Right lobe of liver (tissue), 6 donors: ENCODE results near the gene RPUSD3. TPM values are rescaled to one million over a fixed set of nuclear protein-coding genes. Genes with fewer than 3 reads are reported as not detected.
A peak's percentile ranks its signal among the peaks of the same experiment; 100 is the strongest.
"Not testable (repeated sequence)": the region's sequence is repeated elsewhere in the genome, so short reads cannot be mapped to it uniquely, and the experiment has no call there.

Experiments used
- ATAC-seq, 4 donors: fragments of 200-7000 bp; cut with Tn5 transposase; one replicate each; pipeline ENCODE4 v1.9.1; 2020; ENCODE audit warnings: mild to moderate bottlenecking in 4 of 4, moderate library complexity in 4 of 4
- DNase-seq, 3 donors: peaks; one replicate each; pipeline ENCODE4 v3.0.0-alpha.2; 2020
- H3K27ac ChIP-seq, 3 donors: fragments of 200-600 bp; one replicate each; pipeline ENCODE4 v1.8.0; 2022
- H3K27me3 ChIP-seq, 2 donors: fragments of 200-600 bp; one replicate each; pipeline ENCODE4 v1.8.0; 2022
- H3K36me3 ChIP-seq, 4 donors: fragments of 200-600 bp; sonication (generic) in 1 of 4; one replicate each; pipeline versions ENCODE4 v1.5.1 to v1.8.0; 2017 to 2022; ENCODE audit warnings: control low read depth in 1 of 4
- H3K4me1 ChIP-seq, 4 donors: fragments of 200-600 bp; sonication (generic) in 1 of 4; one replicate each; pipeline versions ENCODE4 v1.5.1 to v1.8.0; 2017 to 2022; ENCODE audit warnings: control low read depth in 1 of 4
- H3K4me3 ChIP-seq, 3 donors: fragments of 200-600 bp; one replicate each; pipeline ENCODE4 v1.8.0; 2022
- H3K9me3 ChIP-seq, 4 donors: fragments of 200-600 bp; sonication (generic) in 1 of 4; one replicate each; pipeline versions ENCODE4 v1.5.1 to v1.8.0; 2017 to 2022; ENCODE audit warnings: control low read depth in 1 of 4
- CTCF ChIP-seq, 4 donors: fragments of 200-600 bp in 3 of 4; fragments of 450-650 bp in 1 of 4; IDR thresholded peaks; one replicate each; pipeline versions ENCODE4 v1.5.1 to v1.8.0; 2016 to 2022; ENCODE audit warnings: antibody characterized with exemption in 4 of 4, mild to moderate bottlenecking in 2 of 4
- POLR2A ChIP-seq: fragments of 450-650 bp; IDR thresholded peaks from one replicate; pipeline ENCODE4 v1.6.1; 2017; ENCODE audit warnings: antibody characterized with exemption, mild to moderate bottlenecking
- WGBS: methylation state at CpG from one replicate; pipeline ENCODE4 v1.1.6; 2018; ENCODE audit warnings: low coverage, low lambda C conversion rate; ENCODE audit not compliant: insufficient coverage; ENCODE audit errors: missing lambda C conversion rate; 5-methylcytosine and 5-hydroxymethylcytosine counted together
- intact Hi-C, 2 donors: fragments of 100-400 bp; cut with DNase I; formaldehyde crosslinking; loops; one replicate each; pipeline versions ENCODE4 v1.11.2 to v1.14.1; 2022
- total RNA-seq, 6 experiments: library from RNA; depleted of rRNA in 2 of 6; stranded (reverse); fragments of >200 nt in 2 of 6; fragmentation: NEBNext Ultra II Directional in 3 of 6; extraction: Animal tissue kit (Norgen Biotek cat#: 25700) in 3 of 6; gene quantifications; one replicate each; pipeline versions ENCODE4 v1.1.0 to v1.2.4, GENCODE V29; 2016 to 2023
- donor health status: DM: no; HTN: yes; CAD: no.
- donor health status: DM: no; HTN: no; CAD: no.
- donor health status: DM: no; HTN: no; CAD: no.
- donor health status: DM: no; HTN: yes; CAD: no.
- donor health status: DM: no; HTN: yes; CAD: no.

RPUSD3 gene
- total RNA-seq, 6 experiments from 2014 or later = 15.8 to 34.6 (median 22.4) TPM

- no peaks in the 10 kb centered on the region for H3K27me3 ChIP-seq
- no peak for ATAC-seq
- H3K4me1 ChIP-seq = no peaks in the 10 kb centered on the region
- no peaks in the 10 kb centered on the region for H3K9me3 ChIP-seq
- H3K27ac ChIP-seq = no peak overlapping the region
- DNase-seq = no peak
- intact Hi-C loops = no loop called here
- TF ChIP-seq CTCF (IDR thresholded peaks at IDR 0.05) (no peak), POLR2A (no peak)
- WGBS = 100% methylated on average over 1 of the region's 12 CpGs
- no peaks in the 10 kb centered on the region for H3K36me3 ChIP-seq
- no peak overlapping the region for H3K4me3 ChIP-seq
These were observed 23.3 kb upstream of the RPUSD3 start for GRCh38 chr3:9867106-9867505.

GRCh38 chr3:9866639-9867038 is 22.8 kb upstream of the RPUSD3 start:
- Histone ChIP-seq H3K27me3 (no peaks in the 10 kb centered on the region), H3K4me3 (no peak overlapping the region), H3K27ac (no peak overlapping the region), H3K4me1 (no peaks in the 10 kb centered on the region), H3K36me3 (no peaks in the 10 kb centered on the region), H3K9me3 (no peaks in the 10 kb centered on the region)
- DNase-seq = no peak
- intact Hi-C loops = no loop called here
- TF ChIP-seq POLR2A = no peak
- TF ChIP-seq CTCF (IDR thresholded peaks at IDR 0.05) = no peak
- no peak for ATAC-seq
- WGBS = 84% methylated on average over 5 of the region's 8 CpGs

GRCh38 chr3:9865125-9865637 is 21.4 kb upstream of the RPUSD3 start:
- H3K36me3 ChIP-seq, H3K4me1 ChIP-seq, H3K27me3 ChIP-seq, H3K4me3 ChIP-seq, DNase-seq, H3K9me3 ChIP-seq, intact Hi-C loops, ATAC-seq, H3K27ac ChIP-seq: not testable (repeated sequence)
- 88% methylated on average over 8 of the region's 10 CpGs for WGBS

GRCh38 chr3:9864200-9864927 is 20.6 kb upstream of the RPUSD3 start:
- H3K27ac ChIP-seq = no peak overlapping the region
- 72% methylated on average over 7 of the region's 16 CpGs for WGBS
- ATAC-seq (no peak), DNase-seq (no peak)
- H3K9me3 ChIP-seq = no peaks in the 10 kb centered on the region
- intact Hi-C loops = no loop called here
- TF ChIP-seq CTCF (IDR thresholded peaks at IDR 0.05) (no peak), POLR2A (no peak)
- no peaks in the 10 kb centered on the region for H3K36me3 ChIP-seq
- no peaks in the 10 kb centered on the region for H3K4me1 ChIP-seq
- no peak overlapping the region for H3K4me3 ChIP-seq
- no peaks in the 10 kb centered on the region for H3K27me3 ChIP-seq

- H3K4me1 ChIP-seq = no peaks in the 10 kb centered on the region
- DNase-seq (no peak), ATAC-seq (peak in 1 of 4 donors; percentile 9)
- 72% methylated on average over 4 of the region's 22 CpGs for WGBS
- H3K27ac ChIP-seq = no peak overlapping the region
- TF ChIP-seq CTCF (IDR thresholded peaks at IDR 0.05) (no peak), POLR2A (no peak)
- no peaks in the 10 kb centered on the region for H3K9me3 ChIP-seq
- H3K4me3 ChIP-seq = peak overlapping the region; percentile 44 to 54 (median 46)
- H3K27me3 ChIP-seq = no peaks in the 10 kb centered on the region
- no peaks in the 10 kb centered on the region for H3K36me3 ChIP-seq
- intact Hi-C loops = no loop called here
These were observed 19.4 kb upstream of the RPUSD3 start for GRCh38 chr3:9863058-9863772.
